Measurements from ENCODE around the gene PSME1. TPM values are rescaled to one million over a fixed set of nuclear protein-coding genes. Genes with fewer than 3 reads are reported as not detected.
A peak's percentile ranks its signal among the peaks of the same experiment; 100 is the strongest.

PSME1 gene
- total RNA-seq, 1 experiment from 2014 or later: 168 TPM

GRCh38 chr14:24141097-24141880, 5.3 kb downstream of the PSME1 start, which contains the start of gene EMC9:
TSS of gene EMC9 (minus strand) at chr14:24141591. CDS start at chr14:24141304, 287 bp downstream.
- DNase-seq (ENCODE audit: low read depth in 1 of 2, low spot score in 2 of 2): peak; percentile 94 to 99
- Histone ChIP-seq H3K36me3 (peaks cover 68% of the 10 kb centered on the region), H3K27me3 (replicated peaks) (no peaks in the 10 kb centered on the region), H3K27ac (peak within 1 kb of the TSS; percentile 50), H3K9me3 (replicated peaks) (no peaks in the 10 kb centered on the region), H3K4me3 (peak within 1 kb of the TSS; percentile 68), H3K4me1 (replicated peaks) (peaks cover 29% of the 10 kb centered on the region)

- Histone ChIP-seq H3K36me3 (peaks cover 58% of the 10 kb centered on the region), H3K27ac (no peak overlapping the region), H3K4me1 (replicated peaks) (peaks cover 28% of the 10 kb centered on the region), H3K27me3 (replicated peaks) (no peaks in the 10 kb centered on the region), H3K4me3 (no peak overlapping the region), H3K9me3 (replicated peaks) (no peaks in the 10 kb centered on the region)
- no peak for DNase-seq (ENCODE audit: low read depth in 1 of 2, low spot score in 2 of 2)
Observed at GRCh38 chr14:24143511-24143910, 7.5 kb downstream of the PSME1 start.

GRCh38 chr14:24144451-24144850, 8.5 kb downstream of the PSME1 start:
- no peak overlapping the region for H3K4me3 ChIP-seq

GRCh38 chr14:24145219-24145618, 9.2 kb downstream of the PSME1 start:
- Histone ChIP-seq H3K9me3 (replicated peaks) (no peaks in the 10 kb centered on the region), H3K4me3 (peak overlapping the region; percentile 86), H3K27ac (no peak overlapping the region), H3K27me3 (replicated peaks) (no peaks in the 10 kb centered on the region), H3K4me1 (replicated peaks) (peaks cover 30% of the 10 kb centered on the region), H3K36me3 (peaks cover 62% of the 10 kb centered on the region)
- no peak for DNase-seq (ENCODE audit: low read depth in 1 of 2, low spot score in 2 of 2)

More at GRCh38 chr14:24144451-24144850, 8.5 kb downstream of the PSME1 start:
- Histone ChIP-seq H3K27me3 (replicated peaks) (no peaks in the 10 kb centered on the region), H3K4me1 (replicated peaks) (peaks cover 30% of the 10 kb centered on the region), H3K36me3 (peaks cover 58% of the 10 kb centered on the region), H3K9me3 (replicated peaks) (no peaks in the 10 kb centered on the region), H3K27ac (no peak overlapping the region)
- DNase-seq (ENCODE audit: low read depth in 1 of 2, low spot score in 2 of 2): no peak

- peaks cover 30% of the 10 kb centered on the region for H3K4me1 ChIP-seq (replicated peaks)
Observed at GRCh38 chr14:24145690-24146452, 9.9 kb downstream of the PSME1 start.

GRCh38 chr14:24146453-24146977, 10.5 kb downstream of the PSME1 start, which contains the start of gene PSME2:
TSS of gene PSME2 (minus strand) at chr14:24146610. CDS start at chr14:24146581, 29 bp downstream.
- peak within 1 kb of the TSS; percentile 53 for H3K27ac ChIP-seq
- H3K27me3 ChIP-seq (replicated peaks): no peaks in the 10 kb centered on the region
- H3K9me3 ChIP-seq (replicated peaks): no peaks in the 10 kb centered on the region
- peaks cover 75% of the 10 kb centered on the region for H3K36me3 ChIP-seq
- peak; percentile 93 to 98 for DNase-seq (ENCODE audit: low read depth in 1 of 2, low spot score in 2 of 2)
- peaks cover 30% of the 10 kb centered on the region for H3K4me1 ChIP-seq (replicated peaks)
- H3K4me3 ChIP-seq: peak within 1 kb of the TSS; percentile 86

More at GRCh38 chr14:24145690-24146452, 9.9 kb downstream of the PSME1 start:
- Histone ChIP-seq H3K4me3 (peak overlapping the region; percentile 86), H3K27ac (peak overlapping the region; percentile 44), H3K27me3 (replicated peaks) (no peaks in the 10 kb centered on the region), H3K9me3 (replicated peaks) (no peaks in the 10 kb centered on the region), H3K36me3 (peaks cover 69% of the 10 kb centered on the region)
- DNase-seq (ENCODE audit: low read depth in 1 of 2, low spot score in 2 of 2): peak; percentile 56 to 78

- Histone ChIP-seq H3K27me3 (replicated peaks) (no peaks in the 10 kb centered on the region), H3K36me3 (peaks cover 77% of the 10 kb centered on the region), H3K4me3 (peak within 1 kb of the TSS; percentile 86), H3K9me3 (replicated peaks) (no peaks in the 10 kb centered on the region), H3K4me1 (replicated peaks) (peaks cover 25% of the 10 kb centered on the region), H3K27ac (peak within 1 kb of the TSS; percentile 53)
- peak; percentile 96 to 98 for DNase-seq (ENCODE audit: low read depth in 1 of 2, low spot score in 2 of 2)
Observed at GRCh38 chr14:24146978-24147760, 11.2 kb downstream of the PSME1 start, which contains the start of gene RNF31. TSS of gene RNF31 (plus strand) at chr14:24147498. CDS start at chr14:24147699, 201 bp downstream.

- Histone ChIP-seq H3K36me3 (peaks cover 79% of the 10 kb centered on the region), H3K27me3 (replicated peaks) (no peaks in the 10 kb centered on the region), H3K4me1 (replicated peaks) (peaks cover 23% of the 10 kb centered on the region), H3K9me3 (replicated peaks) (no peaks in the 10 kb centered on the region), H3K27ac (no peak overlapping the region), H3K4me3 (peak overlapping the region; percentile 86)
- DNase-seq (ENCODE audit: low read depth in 1 of 2, low spot score in 2 of 2): no peak
Observed at GRCh38 chr14:24147761-24148428, 11.9 kb downstream of the PSME1 start.

- H3K27me3 ChIP-seq (replicated peaks): no peaks in the 10 kb centered on the region
- no peak overlapping the region for H3K27ac ChIP-seq
- DNase-seq (ENCODE audit: low read depth in 1 of 2, low spot score in 2 of 2): no peak
- H3K4me3 ChIP-seq: no peak overlapping the region
- peaks cover 66% of the 10 kb centered on the region for H3K36me3 ChIP-seq
- H3K4me1 ChIP-seq (replicated peaks): peaks cover 19% of the 10 kb centered on the region
- H3K9me3 ChIP-seq (replicated peaks): no peaks in the 10 kb centered on the region
Observed at GRCh38 chr14:24149302-24149969, 13.4 kb downstream of the PSME1 start.

GRCh38 chr14:24150061-24150460, 14.1 kb downstream of the PSME1 start:
- H3K4me1 ChIP-seq (replicated peaks): peaks cover 18% of the 10 kb centered on the region
- no peak overlapping the region for H3K4me3 ChIP-seq
- H3K36me3 ChIP-seq: peaks cover 66% of the 10 kb centered on the region
- DNase-seq (ENCODE audit: low read depth in 1 of 2, low spot score in 2 of 2): no peak
- H3K27ac ChIP-seq: no peak overlapping the region
- no peaks in the 10 kb centered on the region for H3K9me3 ChIP-seq (replicated peaks)
- H3K27me3 ChIP-seq (replicated peaks): no peaks in the 10 kb centered on the region

GRCh38 chr14:24150567-24150966, 14.6 kb downstream of the PSME1 start:
- Histone ChIP-seq H3K36me3 (peaks cover 68% of the 10 kb centered on the region), H3K4me1 (replicated peaks) (peaks cover 13% of the 10 kb centered on the region)
- DNase-seq (ENCODE audit: low read depth in 1 of 2, low spot score in 2 of 2): no peak

GRCh38 chr14:24150993-24151392, 15.0 kb downstream of the PSME1 start:
- H3K4me3 ChIP-seq: no peak overlapping the region
- DNase-seq (ENCODE audit: low read depth in 1 of 2, low spot score in 2 of 2): no peak
- no peaks in the 10 kb centered on the region for H3K27me3 ChIP-seq (replicated peaks)
- H3K36me3 ChIP-seq: peaks cover 72% of the 10 kb centered on the region
- H3K9me3 ChIP-seq (replicated peaks): no peaks in the 10 kb centered on the region
- H3K27ac ChIP-seq: no peak overlapping the region
- peaks cover 9% of the 10 kb centered on the region for H3K4me1 ChIP-seq (replicated peaks)

More at GRCh38 chr14:24150567-24150966, 14.6 kb downstream of the PSME1 start:
- H3K27ac ChIP-seq: no peak overlapping the region
- H3K27me3 ChIP-seq (replicated peaks): no peaks in the 10 kb centered on the region
- H3K9me3 ChIP-seq (replicated peaks): no peaks in the 10 kb centered on the region
- no peak overlapping the region for H3K4me3 ChIP-seq
